Activated naive CD4-positive, alpha-beta T cell treated with anti-CD3 and anti-CD28 coated beads, Interleukin-2, amount 50 U/mL, for 16 hours (primary cell): Measurements from ENCODE around the gene COL5A1.
"Not testable (repeated sequence)": the region's sequence is repeated elsewhere in the genome, so short reads cannot be mapped to it uniquely, and the experiment has no call there.

Experiments
- DNase-seq: peaks from one replicate; pipeline ENCODE4 v3.0.0-alpha.2; 2020

COL5A1 gene

DNA sequence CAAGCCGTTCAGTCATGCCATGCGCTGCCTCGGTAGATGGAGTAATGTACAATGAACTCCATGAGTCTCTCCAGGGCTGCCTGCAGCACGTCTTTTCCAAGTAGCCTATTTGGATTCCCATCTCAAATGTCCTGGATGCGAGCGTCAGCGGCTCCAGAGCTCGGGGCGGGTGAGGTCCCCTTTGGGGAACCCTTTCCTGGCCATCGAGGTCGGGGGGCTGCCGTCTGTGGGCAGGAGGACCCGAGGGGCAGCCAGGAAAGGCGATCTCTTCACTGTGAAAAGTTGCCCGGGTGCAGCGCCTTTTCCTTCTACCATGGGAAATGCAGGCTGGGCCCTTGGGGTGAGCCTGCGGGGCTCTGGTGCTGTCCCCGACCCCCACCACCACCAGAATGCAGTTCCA, 202.1 kb downstream of the COL5A1 start:
- DNase-seq, result peak; percentile 4

DNA sequence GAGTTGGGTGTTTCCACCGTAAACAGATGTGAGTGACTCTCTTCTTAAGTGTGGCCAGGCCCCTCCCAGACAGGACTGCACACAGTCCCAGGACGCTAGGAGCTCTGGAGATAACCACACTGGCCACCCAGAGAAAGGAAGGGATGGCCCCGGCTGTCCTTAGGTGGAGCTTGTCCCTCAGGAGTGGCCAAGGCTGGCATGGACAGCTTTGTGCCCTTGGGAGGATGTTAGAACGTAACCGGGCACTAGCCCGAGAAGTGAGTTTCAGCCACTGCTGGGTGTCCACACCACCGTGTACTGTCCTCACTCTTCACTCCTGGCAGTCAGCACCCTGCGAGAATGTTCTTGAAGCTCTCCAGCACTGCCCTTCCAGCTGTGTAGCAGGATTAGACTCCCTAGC, 203.2 kb downstream of the COL5A1 start:
- DNase-seq, result peak; percentile 5

DNA sequence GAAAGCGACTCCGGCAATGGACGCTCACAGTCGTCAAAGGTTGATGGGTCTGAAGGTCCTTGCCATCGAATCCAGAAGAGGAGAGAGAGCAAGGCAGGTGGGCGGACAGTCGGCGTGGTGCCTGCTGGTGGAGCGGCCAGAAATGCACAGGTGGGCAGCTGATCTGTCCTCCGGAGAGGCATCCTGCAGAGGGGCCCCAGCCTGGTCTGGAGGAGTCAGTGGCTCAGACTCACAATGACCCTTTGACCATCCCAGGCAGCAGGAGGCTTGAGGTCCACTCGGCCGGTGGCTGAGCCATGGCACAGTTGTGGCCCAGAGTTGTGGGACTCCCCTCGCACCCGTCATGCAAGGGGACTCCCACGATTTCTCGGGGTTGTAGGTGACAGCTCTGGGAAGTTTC, 204.6 kb downstream of the COL5A1 start:
- peak; percentile 2 for DNase-seq

DNA sequence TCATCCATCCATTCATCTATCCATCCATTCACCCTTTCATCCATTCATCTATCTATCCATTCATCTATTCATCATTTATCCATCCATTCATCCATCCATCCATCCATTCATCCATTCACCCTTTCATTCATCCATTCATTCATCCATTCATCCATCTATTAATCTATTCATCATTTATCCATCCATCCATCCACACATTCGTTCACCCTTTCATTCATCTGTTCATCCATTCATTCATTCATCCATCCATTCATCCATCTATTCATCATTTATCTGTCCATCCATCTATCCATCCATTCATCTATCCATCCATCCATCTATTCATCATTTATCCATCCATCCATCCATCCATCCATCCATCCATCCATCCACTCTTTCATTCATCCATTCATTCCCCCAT, 205.1 kb downstream of the COL5A1 start:
- DNase-seq, result no peak

DNA sequence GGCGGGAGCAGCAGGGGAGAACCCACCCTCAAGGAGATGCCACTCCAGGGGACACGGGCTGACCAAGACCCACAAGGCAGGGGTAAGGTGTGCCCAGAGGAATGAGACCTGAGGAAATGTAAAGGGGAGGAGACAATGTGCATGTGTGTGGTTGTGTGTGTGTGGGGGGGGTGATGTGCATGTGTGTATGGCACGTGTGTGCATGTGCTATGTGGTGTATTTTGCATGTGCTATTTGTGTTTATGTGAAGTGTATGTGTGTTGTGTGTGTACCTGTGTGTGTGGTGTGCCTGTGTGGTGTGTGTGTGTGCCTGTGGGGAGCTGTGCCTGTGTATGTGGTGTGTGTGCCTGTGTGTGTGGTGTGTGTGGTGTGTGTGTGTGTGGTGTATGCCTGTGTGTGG, 205.5 kb downstream of the COL5A1 start:
- DNase-seq, result peak; percentile 2

DNA sequence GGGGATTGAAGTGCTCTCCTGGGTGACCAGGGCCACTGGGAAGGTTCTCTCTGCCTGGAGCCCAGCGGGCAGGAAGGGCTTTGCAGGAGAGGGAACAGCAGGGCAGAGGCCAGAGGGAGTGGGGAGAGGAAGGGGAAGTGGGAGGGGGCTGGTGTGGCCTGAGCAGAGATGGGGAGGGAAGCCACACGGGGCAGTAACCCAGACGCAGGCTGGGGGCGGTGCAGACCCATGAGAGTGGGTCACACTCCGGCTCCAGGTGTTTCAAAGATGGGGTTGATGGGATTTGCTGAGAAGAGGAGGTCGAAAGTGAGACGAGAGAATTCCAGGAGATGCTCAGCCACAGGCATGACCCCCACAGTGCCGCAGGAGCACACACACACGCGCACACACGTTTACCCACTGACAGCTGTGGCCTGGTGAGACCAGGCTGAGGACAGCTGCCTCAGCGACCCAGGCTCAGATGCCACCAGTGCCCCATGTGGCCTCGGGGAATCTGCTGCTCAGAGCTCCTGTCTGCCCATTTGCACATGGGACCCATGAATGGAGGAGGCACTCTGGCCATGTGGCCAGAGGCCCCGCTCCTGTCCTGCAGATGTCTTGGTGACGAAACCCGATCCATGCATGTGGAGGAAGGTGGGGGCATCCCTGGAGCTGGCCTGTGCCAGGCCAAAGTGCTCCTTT, 206.3 kb downstream of the COL5A1 start:
- DNase-seq, result peak; percentile 7

DNA sequence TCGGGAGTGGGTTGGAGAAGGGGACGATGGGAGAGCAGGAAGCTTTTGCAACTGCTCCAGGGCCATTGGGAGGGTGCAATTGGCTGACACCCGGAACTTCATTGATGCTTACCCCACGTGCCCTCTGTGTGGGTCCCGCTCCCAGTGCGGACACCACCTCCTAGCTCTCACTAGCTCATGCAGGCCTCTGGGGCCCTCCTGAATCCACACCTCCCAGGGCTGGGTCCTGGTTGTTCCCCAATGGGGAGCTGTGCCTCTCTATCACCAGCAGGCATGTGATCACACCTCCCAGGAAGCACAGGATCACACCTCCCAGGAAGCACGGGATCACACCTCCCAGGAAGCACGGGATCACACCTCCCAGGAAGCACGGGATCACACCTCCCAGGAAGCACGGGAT, 206.9 kb downstream of the COL5A1 start:
- no peak for DNase-seq

DNA sequence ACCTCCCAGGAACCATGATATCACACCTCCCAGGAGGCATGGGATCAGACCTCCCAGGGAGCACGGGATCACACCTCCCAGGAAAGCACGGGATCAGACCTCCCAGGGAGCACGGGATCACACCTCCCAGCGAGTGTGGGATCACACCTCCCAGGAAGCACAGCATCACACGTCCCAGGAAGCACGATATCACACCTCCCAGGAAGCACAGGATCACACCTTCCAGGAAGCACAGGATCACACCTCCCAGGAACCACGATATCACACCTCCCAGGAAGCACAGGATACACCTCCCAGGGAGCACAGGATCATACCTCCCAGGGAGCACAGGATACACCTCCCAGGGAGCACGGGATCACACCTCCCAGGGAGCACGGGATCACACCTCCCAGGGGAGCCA, 209.0 kb downstream of the COL5A1 start:
- DNase-seq, result no peak

DNA sequence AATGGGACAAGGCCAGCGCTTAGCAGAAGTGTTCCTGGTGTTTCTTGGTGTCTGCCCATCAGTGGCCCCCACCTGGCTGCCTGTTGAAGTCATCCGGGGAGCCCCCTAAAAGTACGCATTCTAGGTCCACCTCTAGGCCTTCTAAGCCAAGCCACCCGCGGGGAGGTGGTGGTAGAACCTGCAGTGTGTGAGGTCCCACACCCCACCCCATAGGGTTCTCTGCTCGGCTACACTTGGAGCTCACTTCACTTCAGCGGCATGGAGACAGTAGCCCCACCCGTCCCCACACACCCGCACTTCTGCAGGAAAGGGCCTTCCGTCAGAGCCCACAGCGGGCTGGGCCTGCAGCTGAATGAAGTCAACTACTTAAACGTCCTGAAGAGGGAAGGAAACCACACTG, 209.4 kb downstream of the COL5A1 start:
- DNase-seq, result no peak

DNA sequence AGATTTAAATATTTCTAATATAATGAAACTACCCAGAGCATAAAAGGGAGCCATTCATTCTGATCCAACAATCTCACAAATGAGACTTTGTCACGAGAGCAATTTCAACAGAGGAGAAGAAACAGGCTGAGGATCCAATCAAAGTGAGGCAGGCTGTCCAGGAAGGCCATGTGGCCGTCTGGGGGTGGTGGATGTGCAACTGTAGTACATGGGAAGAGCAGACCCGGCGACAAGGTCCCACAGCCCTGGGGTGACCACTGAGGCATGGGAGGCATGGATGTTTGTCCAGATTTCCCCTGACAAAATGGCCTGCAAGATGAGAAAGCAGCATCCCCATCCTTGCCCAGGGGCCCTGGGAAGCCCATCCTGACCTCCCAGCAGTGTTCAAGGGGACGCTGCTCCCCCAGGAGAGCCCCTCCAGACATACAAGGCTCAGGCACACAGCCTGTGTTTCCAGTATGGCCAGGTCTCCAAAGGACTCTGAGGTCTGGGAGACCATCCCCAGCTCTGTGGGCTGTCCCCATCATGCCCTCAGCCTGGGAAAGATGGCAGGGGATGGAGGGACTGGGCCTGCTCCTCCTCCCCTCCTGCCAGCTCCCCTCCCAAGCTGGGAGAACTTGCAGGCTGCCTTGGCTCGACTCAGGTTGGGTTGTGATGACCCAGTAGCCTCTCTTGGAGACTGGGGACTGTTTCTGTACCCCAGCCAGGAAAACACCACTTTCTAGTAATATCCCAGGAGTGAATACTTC, 211.5 kb downstream of the COL5A1 start:
- DNase-seq, result no peak

DNA sequence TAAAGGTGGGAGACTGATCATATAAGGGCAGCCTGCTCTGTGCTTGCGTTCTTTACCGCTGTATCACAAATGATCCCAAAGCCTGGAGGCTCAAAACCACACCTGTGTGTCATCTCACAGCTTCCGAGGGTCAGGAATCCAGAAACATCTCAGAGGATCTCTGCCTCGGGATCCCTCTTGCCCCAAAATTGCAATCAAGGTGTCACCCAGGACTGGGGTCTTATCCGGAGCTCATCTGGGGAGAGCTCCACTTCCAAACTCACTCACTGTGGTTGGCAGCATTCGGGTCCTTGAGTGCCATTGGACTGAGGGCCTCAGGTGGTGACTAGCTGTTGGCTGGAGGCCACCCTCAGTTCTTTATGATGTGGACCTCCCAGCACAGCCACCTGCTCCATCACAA, 212.3 kb downstream of the COL5A1 start:
- no peak for DNase-seq

DNA sequence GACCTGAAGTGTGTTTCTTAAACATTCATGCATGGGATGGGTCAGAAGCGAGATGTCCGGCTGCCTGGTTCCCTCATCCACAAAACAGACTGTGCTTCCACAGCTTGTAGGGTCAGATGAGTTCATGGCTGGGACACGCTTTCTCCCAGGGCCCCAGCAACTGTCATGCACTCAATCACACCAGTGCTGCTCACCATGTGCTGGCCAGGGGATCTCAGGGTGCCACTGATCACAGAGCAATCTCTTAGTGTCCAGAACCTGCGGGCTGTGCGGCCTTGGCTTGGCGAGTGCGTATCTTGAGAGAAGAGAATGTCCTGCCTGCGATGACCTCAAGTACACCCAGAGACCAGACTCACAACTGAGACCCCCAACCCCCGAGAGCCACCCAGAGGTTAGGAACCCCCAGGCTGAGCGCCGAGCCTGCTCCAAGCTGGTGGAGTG, 213.0 kb downstream of the COL5A1 start:
- DNase-seq, result no peak

DNA sequence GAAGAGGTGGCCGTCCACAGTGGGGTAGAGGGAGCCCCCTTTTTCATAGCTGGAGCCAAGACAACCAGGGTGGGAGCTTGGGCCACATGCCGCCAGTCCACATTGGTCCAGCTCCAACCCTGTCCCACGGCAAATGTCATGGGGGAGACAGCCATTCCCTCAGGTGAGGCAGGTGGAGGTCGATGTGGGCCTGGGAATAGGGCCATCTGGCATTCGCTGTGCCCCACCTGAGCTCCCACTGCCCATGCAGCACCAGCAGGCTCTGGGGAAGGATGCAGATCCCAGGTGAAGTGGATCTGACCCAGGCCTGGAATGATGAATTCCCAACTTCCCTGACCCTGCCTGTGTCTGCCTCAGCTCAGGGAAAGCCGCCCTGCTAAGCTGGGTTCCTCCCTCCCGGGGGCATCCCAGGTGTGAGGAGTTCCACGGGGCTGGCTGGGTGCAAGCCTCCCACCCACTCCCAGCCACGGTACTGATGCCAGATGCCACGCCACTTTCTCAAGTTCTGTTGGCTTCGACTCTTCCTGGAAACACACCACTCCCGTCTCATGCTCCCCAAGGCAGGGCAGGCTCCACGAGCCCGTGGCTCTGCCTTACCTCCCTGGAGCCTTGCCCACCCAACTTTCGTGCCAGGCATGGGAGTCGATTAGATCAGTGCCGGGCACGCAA, 213.8 kb downstream of the COL5A1 start:
- DNase-seq, result no peak

DNA sequence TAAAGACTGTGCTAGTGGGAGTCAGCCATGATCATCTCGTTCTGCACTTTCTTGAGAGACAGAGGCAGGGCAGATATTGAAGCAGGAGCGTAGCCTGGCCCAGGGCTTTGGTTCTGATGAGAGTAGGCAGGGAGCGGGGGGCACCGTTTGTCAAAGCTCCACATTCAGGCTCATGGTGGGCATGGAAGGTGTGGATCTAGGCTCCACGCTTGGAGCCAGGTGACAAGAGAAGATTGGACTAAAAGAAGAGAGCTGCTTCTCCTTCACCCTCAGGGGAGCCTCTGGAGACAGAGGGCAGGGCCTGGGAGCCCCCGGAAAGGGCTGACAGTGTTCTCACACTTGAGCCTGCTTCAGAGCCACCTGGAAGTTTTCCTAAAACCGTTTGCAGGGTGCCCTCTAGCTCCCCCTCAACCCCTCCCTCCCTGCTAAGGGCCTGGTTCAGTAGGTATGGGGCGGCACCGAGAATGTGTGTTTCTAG, 214.3 kb downstream of the COL5A1 start:
- no peak for DNase-seq

DNA sequence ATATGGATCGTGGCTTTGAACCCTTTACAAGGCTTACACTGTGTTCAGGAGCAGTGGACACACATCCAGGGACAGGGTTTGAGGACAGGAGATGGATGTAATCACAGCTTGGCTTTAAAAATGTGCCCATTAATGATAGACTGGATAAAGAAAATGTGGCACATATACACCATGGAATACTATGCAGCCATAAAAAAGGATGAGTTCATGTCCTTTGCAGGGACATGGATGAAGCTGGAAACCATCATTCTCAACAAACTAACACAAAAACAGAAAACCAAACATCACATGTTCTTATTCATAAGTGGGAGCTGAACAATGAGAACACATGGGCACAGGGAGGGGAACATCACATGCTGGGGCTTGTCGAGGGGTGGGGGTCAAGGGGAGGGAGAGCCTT, 215.8 kb downstream of the COL5A1 start:
- not testable (repeated sequence) for DNase-seq

DNA sequence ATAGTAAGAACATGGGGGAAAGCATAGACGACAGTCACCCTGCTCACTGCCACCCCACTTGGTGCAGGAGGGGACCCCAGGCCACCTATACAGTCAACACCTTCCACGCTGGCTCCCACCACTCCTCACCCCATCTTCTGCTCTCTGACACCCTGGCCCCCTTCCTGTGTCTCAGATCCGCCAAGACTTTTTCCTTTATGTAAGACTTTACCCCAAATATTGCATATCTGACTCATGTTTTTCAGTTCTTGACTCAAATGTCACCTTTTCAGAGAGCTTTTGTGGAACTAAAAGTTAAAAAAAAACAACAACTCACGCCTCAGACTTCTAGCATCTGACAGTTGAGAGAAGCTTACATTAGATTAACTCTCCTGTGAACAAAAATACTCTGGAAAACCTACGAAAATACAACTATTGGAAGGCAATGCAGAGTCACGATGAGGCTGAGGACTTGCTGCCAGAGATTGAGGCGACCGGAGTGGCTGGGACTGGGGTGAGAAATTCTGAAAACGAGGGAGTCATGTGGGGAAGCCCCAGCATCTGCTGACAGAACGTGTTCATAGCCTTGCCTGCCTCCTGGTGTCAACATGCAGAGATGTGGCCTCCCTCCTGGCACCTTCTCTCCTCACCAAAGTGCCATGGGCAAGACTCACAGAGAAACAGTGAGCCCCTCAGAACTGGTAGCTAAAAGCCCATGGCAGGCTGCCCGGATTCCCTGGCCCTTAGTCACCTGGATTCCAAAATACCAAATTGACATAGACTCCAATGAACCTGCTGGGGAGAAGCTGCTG, 216.6 kb downstream of the COL5A1 start:
- DNase-seq, result no peak

DNA sequence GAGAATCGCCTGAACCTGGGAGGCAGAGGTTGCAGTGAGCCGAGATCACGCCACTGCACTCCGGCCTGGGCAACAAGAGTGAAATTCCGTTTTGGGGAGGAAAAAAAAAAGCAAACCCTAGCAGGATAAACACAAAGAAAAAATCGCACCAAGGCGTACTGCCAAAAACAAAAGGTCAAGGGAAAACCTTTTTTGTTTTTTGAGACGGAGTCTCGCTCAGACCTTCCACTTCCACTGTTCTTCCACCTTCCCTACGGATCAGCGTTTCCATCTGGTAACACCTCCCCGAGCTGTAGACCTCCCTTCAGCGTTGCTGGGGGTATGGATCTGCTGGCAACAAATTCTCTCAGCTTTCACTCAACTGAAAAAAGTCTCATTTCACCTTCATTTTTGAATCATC, 218.9 kb downstream of the COL5A1 start:
- no peak for DNase-seq

DNA sequence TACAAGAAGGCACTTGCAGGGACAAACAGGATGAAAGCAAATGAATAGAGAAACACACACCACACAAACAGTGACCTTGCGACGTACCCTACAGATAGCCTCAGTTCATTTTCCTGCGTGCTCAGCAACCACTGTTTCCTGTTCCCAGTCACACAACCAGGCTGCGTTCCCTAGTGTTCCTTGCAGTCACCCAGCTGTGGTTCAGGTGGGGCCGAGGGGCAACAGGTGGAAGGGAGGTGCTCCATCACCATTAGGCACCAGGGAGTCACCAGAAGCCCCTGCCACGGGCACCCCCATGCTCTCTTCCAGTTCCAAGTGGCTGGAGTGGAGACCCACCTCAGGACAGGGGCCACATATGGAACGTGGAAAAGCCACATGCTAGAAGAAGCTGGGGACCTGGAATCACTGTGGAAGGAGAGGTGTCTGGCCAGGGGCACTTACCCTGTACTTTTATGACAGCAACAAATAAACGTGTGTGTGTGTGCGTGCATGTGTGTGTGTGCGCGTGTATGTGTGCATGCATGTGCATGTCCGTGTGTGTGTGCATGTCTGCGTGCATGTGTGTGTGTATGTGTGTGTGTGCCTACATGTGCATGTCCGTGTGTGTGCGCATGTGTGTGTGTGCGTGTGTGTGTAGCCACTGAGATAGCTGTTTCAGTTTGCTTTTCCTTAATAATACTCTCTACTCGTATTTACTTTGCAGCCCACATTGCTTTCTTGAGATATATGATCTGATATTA, 220.2 kb downstream of the COL5A1 start:
- no peak for DNase-seq

DNA sequence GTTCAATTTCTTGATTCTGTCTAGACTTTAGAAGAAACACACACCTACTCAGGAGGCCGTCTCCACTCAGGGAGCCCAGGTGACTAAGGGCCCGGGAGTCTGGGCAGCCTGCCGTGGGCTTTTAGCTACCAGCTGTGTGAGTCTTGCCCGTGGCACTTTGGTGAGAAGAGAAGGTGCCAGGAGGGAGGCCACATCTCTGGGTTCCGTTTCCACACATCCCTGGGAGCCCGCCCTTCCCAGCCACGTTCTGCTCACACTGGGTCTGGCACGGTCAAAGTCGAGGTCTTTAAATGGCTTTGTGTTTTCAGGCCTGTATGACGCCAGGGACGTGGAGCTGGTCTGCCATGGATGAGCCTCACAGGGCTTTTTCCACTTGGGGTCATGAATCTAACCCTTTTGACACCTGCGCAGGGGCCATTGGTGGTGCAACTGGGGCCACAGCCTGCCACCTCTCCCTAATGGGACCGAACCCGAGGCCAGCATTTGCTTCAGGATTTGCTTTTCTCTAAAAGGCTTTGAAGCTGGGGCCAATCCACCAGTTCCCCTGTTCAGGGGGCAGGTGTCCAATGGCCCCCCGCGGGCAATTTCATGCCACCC, 221.8 kb downstream of the COL5A1 start:
- no peak for DNase-seq

DNA sequence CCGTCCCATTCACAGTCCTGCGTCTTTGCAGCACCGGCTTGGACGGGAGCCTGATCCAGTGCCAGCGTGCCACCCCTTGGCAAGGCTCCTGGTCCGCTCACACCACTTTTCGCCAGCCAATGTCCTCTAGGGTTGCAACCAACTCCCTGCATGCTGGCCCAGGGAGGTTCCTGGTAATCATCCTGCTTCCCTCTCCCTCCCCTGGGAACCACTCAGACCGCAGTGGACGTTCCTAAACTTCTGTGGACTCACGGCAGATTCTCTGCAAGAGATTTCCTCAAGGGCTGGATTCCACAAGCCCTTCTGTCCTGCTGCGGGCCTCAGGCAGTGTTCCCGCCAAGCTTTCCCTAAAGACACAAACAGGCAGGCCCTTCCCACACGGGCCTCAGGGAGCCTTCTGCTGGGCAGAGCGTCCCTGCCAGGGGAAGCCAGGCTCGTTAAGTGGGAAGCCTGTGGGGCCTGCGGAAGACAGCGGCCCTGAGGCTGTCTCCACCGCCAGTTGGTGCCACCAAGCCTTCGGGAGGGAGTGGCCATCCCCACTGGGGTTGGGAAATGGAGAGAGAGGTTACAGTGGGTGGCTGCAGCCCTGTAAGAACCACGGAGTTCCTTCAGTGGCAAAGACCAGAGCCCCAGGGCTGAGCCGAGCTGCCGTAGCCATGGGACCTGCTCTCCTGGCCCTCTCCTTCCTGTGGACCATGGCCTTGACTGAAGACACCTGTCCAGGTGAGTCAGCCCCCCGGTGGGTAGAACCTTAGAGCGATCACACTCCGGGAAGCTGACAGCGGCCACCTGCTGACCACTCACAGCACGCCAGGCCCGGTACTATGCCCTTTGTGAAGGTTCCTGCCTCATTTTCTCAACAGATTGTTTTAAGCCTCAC, 222.6 kb downstream of the COL5A1 start:
- no peak for DNase-seq

DNA sequence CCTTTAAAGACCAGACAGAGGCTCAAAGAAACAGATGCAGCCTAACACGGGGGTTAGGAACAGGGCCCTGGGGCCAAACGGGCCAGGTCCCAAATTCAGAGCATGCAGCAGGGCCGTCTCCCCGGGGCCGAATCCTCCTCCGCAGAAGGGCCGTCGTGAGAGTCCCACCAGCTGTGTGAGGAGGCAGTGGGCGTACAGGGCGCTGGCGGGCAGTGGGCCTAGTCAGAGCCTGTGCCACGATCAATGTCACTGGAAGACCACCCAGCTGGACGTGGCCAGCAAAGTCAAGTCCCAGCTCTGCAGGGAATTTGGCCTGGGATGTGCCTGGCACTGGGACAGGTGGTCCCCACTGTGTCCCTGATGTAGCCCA, 223.2 kb downstream of the COL5A1 start:
- DNase-seq, result no peak
